ENCODE data around the gene EN1.

The EN1 gene

GRCh38 chr2:118842661-118843482 is 4.6 kb downstream of the EN1 start:
- no peak for DNase-seq

- no peak for DNase-seq
Observed at GRCh38 chr2:118841828-118842461, 5.5 kb downstream of the EN1 start.

GRCh38 chr2:118841450-118841827 is 6.0 kb downstream of the EN1 start:
- no peak for DNase-seq

DNA sequence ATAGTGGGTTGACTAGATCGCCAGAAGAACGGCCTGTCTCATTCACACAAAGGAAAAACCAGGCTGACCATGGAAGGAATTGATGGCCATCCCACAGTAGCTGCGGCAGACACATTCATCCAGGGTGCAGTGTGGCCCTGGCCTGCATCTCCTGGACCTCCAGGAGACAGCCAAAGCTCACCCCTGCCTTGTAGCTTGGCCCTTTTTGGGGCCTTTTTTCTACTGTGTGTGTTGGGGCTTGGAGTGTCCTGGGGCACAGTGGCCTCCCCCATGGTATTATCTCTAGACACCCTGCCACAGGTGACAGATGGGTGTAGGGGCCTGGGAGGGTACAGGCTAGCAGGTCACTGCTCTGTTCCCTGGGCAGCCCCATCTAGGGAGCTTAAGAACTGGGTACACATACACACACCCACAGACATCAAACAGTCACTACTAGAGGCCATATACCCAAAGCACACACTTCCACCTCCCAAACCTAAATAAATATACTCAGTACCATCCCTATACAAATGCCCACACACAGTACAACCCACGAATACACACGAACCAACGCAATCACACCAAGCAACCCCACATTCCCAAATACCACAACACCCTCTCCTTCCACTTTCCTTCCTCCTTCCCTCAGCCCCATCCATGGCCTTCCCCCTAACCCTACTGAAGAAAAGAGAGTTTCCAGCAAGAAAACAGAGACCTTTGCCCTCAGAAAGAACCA is 8.6 kb downstream of the EN1 start:
- DNase-seq, result no peak

DNA sequence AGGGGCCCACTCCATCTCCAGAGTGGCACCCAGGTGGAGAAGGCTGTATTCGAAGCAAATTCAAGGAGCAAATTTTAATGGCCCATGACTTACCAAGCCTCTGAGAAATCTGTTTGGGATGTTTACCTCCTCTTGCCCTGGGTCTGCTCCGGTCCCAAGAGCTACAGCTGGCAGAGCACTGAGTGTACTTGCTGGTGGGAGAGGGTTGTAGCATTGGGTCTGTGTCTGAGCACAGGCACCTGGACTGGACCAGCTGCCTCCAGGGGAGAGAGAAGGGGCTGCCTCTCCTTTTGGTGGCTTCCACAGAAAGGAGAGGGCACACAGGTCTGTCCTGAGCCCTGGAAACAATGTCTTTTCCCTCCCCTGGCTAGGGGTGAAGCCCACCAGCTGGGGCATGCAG is 9.8 kb downstream of the EN1 start:
- DNase-seq, result no peak

DNA sequence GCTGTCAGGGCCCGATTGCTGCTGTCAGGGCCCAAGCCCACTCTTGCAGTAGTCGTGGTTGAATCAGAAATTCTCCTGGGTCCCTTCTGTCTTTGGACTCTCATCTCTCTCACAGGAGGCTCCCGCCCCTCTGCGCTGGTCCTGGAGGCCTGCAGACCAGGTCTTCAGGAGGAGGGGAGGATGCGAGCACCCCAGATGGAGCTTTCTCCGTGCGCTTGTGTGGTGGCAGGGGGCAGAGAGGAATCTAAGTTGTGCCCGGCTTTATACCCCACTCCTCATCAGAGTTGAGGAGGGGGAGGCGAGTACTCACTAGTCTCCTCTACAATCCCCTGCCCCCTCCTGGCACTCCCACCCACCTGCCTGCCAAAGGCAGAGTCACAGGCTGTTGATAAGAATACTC is 10.4 kb downstream of the EN1 start:
- no peak for DNase-seq

DNA sequence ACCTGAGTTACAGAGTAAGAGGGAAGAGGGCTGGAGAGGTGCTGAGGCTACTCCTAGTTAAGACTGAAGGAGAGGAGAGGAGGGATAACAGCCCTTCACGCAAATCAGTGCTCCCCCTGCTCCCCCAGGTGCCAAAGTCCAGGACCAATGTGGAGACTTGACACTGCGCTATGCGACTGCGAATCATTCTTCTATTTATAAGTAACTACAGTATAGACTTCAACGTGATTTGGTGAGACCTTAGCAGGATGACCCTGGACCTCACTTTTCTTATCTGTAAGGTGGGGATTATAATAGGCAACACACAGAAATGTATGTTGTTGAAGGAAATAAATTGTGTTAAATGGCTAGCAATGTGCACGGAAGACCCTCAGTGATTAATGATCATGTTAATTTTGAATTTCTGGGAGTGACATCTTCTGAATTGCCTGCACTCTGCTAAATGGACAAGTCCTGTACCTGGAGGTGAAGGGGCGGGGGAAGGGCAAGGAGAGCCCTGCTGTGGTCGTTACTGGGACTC is 11.0 kb downstream of the EN1 start:
- no peak for DNase-seq

DNA sequence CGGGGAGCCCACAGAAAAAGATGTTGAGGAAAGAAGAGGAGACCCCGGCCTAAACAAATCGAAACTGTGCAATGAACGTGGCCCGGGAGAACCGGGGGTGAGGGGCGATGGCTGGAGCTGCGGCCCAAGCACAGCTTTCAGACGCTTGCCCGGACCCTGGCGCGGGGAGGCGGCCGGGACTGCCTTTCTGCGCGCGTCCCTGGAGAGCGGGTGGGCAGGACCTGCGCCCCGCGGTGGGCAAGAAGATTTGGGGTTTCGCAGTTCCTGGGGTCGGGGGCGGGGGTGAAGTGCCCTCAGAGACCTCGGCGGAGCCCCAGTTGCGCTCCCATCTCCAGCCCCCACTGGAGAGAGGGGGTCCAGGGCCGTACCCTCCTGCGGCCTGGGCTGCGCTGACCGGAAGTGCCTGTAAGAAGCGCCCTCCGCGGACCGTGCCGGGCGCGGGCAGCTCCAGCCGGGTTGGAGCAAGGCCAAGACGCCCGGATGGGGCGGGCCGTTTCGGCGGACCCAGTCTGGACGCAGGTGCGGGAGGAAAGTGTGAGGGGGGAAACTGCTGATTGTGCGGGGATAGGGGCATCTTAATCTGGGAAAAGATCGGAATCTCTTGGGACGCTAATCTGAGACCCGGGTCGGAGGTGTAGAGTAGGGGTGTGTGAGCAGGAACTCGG is 11.6 kb downstream of the EN1 start:
- DNase-seq, result no peak

- DNase-seq, result no peak
Observed at GRCh38 chr2:118834901-118835745, 12.3 kb downstream of the EN1 start.

- DNase-seq, result no peak
Observed at GRCh38 chr2:118834440-118834810, 13.0 kb downstream of the EN1 start.

DNA sequence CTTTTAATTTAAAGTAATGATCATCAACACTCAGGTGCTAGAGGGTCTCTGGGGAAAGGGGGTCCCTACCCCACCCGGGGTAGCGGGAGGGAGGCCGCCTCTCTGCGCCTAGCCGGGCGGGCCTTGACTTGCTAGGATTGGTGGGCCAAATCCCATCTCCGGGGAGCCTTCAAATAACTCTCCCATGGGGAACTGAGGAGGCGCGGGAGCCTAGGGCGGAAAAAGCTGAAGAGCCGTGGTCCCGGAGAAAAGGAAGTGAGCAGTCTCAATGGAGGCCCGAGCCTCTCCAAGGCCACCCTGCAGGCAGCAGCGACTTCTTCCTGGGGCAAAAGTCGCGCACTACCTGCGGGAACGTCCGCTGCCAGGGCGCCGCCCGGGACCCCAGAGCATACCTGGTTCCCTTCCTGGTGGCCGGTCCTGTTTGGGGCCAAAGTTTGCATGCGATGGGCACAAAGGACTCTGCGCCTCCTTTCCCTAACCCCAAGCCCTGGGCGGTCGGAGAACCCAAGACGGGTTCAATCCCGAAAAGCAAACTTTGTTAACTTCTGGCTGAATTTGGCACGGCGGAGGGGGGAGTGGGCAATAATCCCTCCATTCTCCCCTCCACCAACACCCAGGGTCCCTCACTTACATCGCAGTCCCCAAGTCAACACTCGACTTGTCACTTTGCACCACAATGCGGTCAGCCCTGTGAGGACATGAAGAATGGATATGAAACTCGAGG is 13.6 kb downstream of the EN1 start:
- no peak for DNase-seq

DNA sequence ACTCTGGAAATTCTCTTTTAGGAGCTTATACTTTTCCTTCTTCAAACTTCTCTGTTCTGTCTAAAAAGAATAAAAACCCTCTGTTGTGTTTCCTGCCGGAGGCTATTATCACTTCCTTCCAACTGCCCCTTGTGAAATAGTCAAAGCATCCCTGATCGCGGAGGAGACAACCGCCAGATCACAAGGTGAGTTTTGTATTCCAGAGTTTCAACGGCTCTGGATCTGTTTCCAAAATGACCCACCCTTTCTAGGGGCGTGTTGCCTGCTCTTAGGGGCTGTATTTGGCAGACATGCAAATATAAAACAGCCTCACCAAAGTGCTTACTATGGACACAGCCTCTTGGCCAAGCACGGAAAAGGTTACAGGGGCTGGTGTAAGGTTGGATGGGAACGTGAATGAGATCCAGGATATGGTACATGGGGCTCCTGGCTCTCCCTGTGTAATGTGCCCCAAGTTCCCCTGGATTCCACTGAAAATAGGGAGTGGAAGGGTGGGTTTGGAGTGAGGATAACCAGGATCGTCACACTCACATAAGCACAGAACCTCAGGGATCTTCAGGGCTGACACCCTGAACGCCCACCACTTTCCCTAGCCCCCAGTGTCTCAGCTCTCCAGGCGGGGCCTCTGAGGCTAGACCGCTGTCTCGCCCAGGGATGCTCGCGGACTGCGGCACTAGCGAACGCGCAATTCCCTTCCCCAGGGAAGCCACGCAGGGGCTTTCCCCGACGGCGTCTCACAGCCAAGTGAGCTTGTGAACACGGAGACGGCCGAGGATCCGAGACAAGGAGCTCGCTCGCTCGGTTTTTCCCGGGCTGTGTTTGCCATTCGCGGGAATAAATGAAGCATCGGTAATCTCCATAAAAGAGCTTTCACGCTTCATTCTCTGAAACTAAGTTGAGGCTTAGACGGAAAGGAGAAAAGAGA is 14.4 kb downstream of the EN1 start:
- no peak for DNase-seq

- DNase-seq, result no peak
Observed at GRCh38 chr2:118832071-118832790, 15.2 kb downstream of the EN1 start.

GRCh38 chr2:118830881-118831280 is 16.6 kb downstream of the EN1 start:
- no peak for DNase-seq

- DNase-seq, result no peak
Observed at GRCh38 chr2:118830118-118830517, 17.3 kb downstream of the EN1 start.

- DNase-seq, result no peak
Observed at GRCh38 chr2:118826093-118826492, 21.4 kb downstream of the EN1 start.

DNA sequence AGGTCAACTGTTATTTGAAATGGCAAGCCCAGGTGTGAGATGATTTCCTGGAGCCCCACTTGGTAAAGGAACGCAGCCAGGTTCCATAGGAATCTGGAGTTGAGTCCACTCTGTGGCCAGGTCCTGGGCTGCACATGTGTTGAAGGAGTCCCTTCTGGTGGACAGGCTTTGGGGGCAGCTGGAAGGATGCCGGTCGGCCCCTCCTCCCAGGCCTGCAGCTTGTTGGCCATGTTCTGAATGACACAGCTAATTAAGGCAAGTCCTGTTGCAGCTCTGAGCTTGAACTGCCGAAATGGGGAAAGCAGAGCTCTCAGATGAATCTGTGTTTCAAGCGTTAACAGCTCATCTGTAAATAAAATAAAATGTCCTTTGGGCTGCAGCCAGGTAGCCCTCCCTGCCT is 23.8 kb downstream of the EN1 start:
- no peak for DNase-seq

DNA sequence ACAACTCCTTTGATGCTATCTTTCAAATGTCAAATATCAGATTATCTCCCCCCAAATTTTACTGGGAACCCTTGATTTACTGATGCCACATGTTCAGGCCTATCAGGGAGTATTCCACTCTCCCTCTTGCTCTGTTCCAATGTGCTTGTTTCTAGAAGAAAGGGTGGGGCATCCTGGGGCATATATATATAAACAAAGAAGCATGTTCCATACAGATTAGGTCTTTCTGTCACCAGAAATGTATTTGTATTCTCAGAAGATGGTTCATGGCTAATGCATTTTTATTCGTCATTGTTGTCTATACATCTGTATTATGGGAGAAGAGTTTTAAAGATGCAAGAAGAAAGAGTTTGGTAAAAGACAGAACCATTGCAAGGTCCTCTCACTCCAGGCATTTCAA is 24.9 kb downstream of the EN1 start:
- no peak for DNase-seq

GRCh38 chr2:118822015-118822414 is 25.4 kb downstream of the EN1 start:
- no peak for DNase-seq

DNA sequence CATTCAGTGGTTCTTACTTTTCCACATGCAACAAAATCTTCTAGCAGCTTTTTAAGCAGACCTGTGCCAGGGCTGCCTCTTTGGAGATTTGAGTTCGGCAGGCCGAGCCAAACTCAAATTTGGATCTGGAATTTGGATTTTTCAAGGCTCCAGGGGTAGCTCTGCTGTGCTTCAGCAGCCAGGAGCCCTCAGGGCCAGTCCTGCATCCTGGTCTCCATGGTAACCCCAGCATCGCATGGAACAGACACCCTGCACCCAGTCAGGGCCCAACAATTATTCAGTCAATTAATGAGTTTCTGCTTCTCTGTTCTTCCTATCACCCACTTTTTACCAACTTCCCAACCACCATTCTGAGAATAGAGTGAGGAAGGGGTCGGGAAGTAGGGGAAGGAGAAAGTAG is 30.0 kb downstream of the EN1 start:
- no peak for DNase-seq
